ENCODE measurements around the gene MGAT4B. TPM values are rescaled to one million over a fixed set of nuclear protein-coding genes. Genes with fewer than 3 reads are reported as not detected.

Gene MGAT4B
- total and polyA plus RNA-seq, 2 donors (not counting 1 experiment from before 2014, with no cell fraction given) = 157 to 172 TPM

DNA sequence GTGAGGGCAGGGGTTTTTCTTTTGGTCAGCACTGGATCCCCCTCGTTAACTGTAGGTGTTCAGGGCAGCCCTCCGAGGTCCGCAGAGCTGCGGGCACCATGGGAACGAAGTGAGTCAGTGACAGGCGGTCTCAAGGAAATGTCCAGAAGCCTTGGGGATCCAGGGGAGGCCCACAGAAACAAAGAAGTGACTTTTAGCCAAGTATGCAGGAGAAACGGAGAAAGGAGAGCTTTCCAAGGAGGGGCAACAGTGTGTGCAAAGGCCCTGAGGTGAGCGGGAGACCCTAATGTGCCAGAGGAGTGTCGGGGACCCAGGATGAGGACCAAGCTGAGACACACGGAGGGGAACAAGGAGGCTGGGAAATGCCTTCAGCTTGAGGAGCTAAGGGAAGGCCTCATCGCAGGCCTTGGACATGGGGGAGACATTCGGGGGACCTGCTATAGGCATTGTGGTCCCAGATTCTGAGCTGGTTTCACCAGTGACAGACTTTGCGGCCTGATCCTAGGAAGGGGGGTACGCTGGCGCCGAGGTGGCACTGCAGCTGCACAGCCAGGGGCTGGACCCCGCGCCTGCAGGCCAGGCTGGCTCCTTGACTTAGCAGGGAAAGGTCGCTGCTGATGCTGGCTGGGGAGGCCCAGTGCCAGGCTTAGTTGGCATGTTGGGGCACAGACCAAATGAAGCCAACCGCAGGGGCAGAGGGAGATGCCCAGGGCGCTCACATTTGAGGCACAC lies 9.6 kb downstream of the MGAT4B start:
- Histone ChIP-seq H3K36me3 (ENCODE audit: control insufficient read depth, insufficient read depth, low read length) (peaks cover 35% of the 10 kb centered on the region), H3K9ac (ENCODE audit: insufficient read depth, low read length) (no peak overlapping the region), H2AFZ (ENCODE audit: low read length) (no peak overlapping the region), H3K4me2 (ENCODE audit: extremely low read depth, insufficient read depth, low read length) (peak overlapping the region; percentile 1), H3K79me2 (ENCODE audit: control insufficient read depth, insufficient read depth, low read length) (peaks cover 4% of the 10 kb centered on the region), H4K20me1 (ENCODE audit: control insufficient read depth, extremely low read depth, insufficient read depth, low read length) (no peaks in the 10 kb centered on the region), H3K9me3 (ENCODE audit: control insufficient read depth, insufficient read depth, low read depth, low read length) (no peaks in the 10 kb centered on the region), H3K4me3 (replicated peaks in 1 of 4; ENCODE audit: control extremely low read depth in 1 of 4, insufficient read depth in 1 of 4, low read depth in 3 of 4, low read length in 4 of 4) (peak overlapping the region in 1 of 4 experiments; percentile 61), H3K27ac (ENCODE audit: insufficient read depth, low read length) (no peak overlapping the region), H3K27me3 (ENCODE audit: control insufficient read depth, insufficient read depth, low read length) (no peaks in the 10 kb centered on the region), H3K4me1 (ENCODE audit: control insufficient read depth, extremely low read depth, insufficient read depth, low read length) (peaks cover 6% of the 10 kb centered on the region)
- no peak for TF ChIP-seq CTCF (conservative IDR thresholded peaks at IDR 0.05 in 1 of 2, IDR thresholded peaks at IDR 0.05 in 1 of 2; ENCODE audit: low read depth in 1 of 2, low read length in 2 of 2)
- DNase-seq (ENCODE audit: low read depth in 2 of 2) = no peak

GRCh38 chr5:179795863-179796833 lies 10.5 kb downstream of the MGAT4B start:
- Histone ChIP-seq H3K9me3 (ENCODE audit: control insufficient read depth, insufficient read depth, low read depth, low read length) (no peaks in the 10 kb centered on the region), H3K4me3 (replicated peaks in 1 of 4; ENCODE audit: control extremely low read depth in 1 of 4, insufficient read depth in 1 of 4, low read depth in 3 of 4, low read length in 4 of 4) (peak overlapping the region; percentile 23 to 61 (median 49)), H3K9ac (ENCODE audit: insufficient read depth, low read length) (peak overlapping the region; percentile 58), H3K4me2 (ENCODE audit: extremely low read depth, insufficient read depth, low read length) (peak overlapping the region; percentile 80), H3K4me1 (ENCODE audit: control insufficient read depth, extremely low read depth, insufficient read depth, low read length) (peaks cover 6% of the 10 kb centered on the region), H3K27ac (ENCODE audit: insufficient read depth, low read length) (peak overlapping the region; percentile 59), H2AFZ (ENCODE audit: low read length) (no peak overlapping the region), H4K20me1 (ENCODE audit: control insufficient read depth, extremely low read depth, insufficient read depth, low read length) (no peaks in the 10 kb centered on the region), H3K36me3 (ENCODE audit: control insufficient read depth, insufficient read depth, low read length) (peaks cover 31% of the 10 kb centered on the region), H3K27me3 (ENCODE audit: control insufficient read depth, insufficient read depth, low read length) (no peaks in the 10 kb centered on the region), H3K79me2 (ENCODE audit: control insufficient read depth, insufficient read depth, low read length) (no peaks in the 10 kb centered on the region)
- DNase-seq (ENCODE audit: low read depth in 2 of 2) = peak; percentile 78 to 79
- no peak for TF ChIP-seq EZH2 (IDR thresholded peaks at IDR 0.05; ENCODE audit: low read length, missing control alignments)
- peak; percentile 33 to 55 for TF ChIP-seq CTCF (conservative IDR thresholded peaks at IDR 0.05 in 1 of 2, IDR thresholded peaks at IDR 0.05 in 1 of 2; ENCODE audit: low read depth in 1 of 2, low read length in 2 of 2)

All from fibroblast of lung (primary cell).